PC-9 (cell line): Measurements from ENCODE around the gene TBC1D5. TPM values are rescaled to one million over a fixed set of nuclear protein-coding genes. Genes with fewer than 3 reads are reported as not detected.

Experiments used
- BruUV-seq: library from RNA; stranded (reverse); fragments of 400-500 nt; replicated peaks from 2 replicates; lab custom pipeline; 2021; lab: Mats Ljungman, UMichigan
- CTCF ChIA-PET: fragments of 300-600 bp; sonication (Branson Sonifier 250); formaldehyde crosslinking; loops from one replicate; lab custom pipeline; 2022; ENCODE audit warnings: antibody characterized with exemption; lab: Charles Lee
- POLR2A ChIA-PET: fragments of 300-600 bp; sonication (Branson Sonifier 250); formaldehyde crosslinking; loops from one replicate; lab custom pipeline; 2022; ENCODE audit warnings: antibody characterized with exemption; ENCODE audit not compliant: unreplicated experiment; lab: Charles Lee
- DNase-seq, 2 experiments: peaks; one replicate each; pipeline versions ENCODE4 v3.0.0 to v3.0.0-alpha.2; 2015 to 2022; ENCODE audit warnings: mixed read lengths in 1 of 2
- H2AFZ ChIP-seq: fragments of 200-600 bp; sonication (generic); 2 replicates; pipeline ENCODE4 v1.8.1; 2017; ENCODE audit warnings: antibody characterized with exemption
- H3F3A ChIP-seq: fragments of 200-600 bp; sonication (generic); 2 replicates; pipeline ENCODE4 v1.8.1; 2017; ENCODE audit warnings: antibody characterized with exemption, mild to moderate bottlenecking, low read depth; ENCODE audit not compliant: insufficient read depth
- H3K27ac ChIP-seq: fragments of 200-600 bp; sonication (generic); 2 replicates; pipeline ENCODE4 v1.6.1; 2016; ENCODE audit warnings: mixed run types
- H3K27me3 ChIP-seq: fragments of 200-600 bp; sonication (generic); 2 replicates; pipeline ENCODE4 v1.6.1; 2016; ENCODE audit warnings: low read depth, mixed run types; ENCODE audit not compliant: insufficient read depth
- H3K36me3 ChIP-seq: fragments of 200-600 bp; sonication (generic); 2 replicates; pipeline ENCODE4 v1.6.1; 2016; ENCODE audit warnings: low read depth, mixed run types
- H3K4me1 ChIP-seq: fragments of 200-600 bp; sonication (generic); replicated peaks from 2 replicates; pipeline ENCODE4 v1.6.1; 2016; ENCODE audit warnings: mixed run types; ENCODE audit not compliant: insufficient read depth
- H3K4me2 ChIP-seq: fragments of 200-600 bp; sonication (generic); 2 replicates; pipeline ENCODE4 v1.6.1; 2017; ENCODE audit warnings: mixed run types
- H3K4me3 ChIP-seq: fragments of 200-600 bp; sonication (generic); 2 replicates; pipeline ENCODE4 v1.6.1; 2016; ENCODE audit warnings: mixed run types
- H3K79me2 ChIP-seq: fragments of 200-600 bp; sonication (generic); 2 replicates; pipeline ENCODE4 v1.6.1; 2017; ENCODE audit warnings: low read depth, mixed run types
- H3K9me2 ChIP-seq: fragments of 200-600 bp; sonication (generic); 2 replicates; pipeline ENCODE4 v1.8.1; 2017; ENCODE audit warnings: mild to moderate bottlenecking; ENCODE audit not compliant: insufficient read depth
- H3K9me3 ChIP-seq: fragments of 200-600 bp; sonication (generic); 2 replicates; pipeline ENCODE4 v1.8.1; 2016; ENCODE audit warnings: low read depth; ENCODE audit not compliant: insufficient read depth
- H4K20me1 ChIP-seq: fragments of 200-600 bp; sonication (generic); 2 replicates; pipeline ENCODE4 v1.8.1; 2017; ENCODE audit not compliant: insufficient read depth
- CTCF ChIP-seq: fragments of 200-600 bp; sonication (generic); conservative IDR thresholded peaks from 2 replicates; pipeline ENCODE4 v1.6.1; 2017; ENCODE audit warnings: mixed run types, antibody characterized with exemption, mild to moderate bottlenecking, moderate library complexity
- EZH2 ChIP-seq: fragments of 200-600 bp; sonication (generic); IDR thresholded peaks from 2 replicates; pipeline ENCODE4 v1.8.0; 2017; ENCODE audit warnings: antibody characterized with exemption, low read depth
- intact Hi-C: fragments of 100-400 bp; cut with micrococcal nuclease; formaldehyde crosslinking; loops from one replicate; pipeline ENCODE4 v1.10.0; 2022; ENCODE audit not compliant: unreplicated experiment
- total RNA-seq: library from RNA; stranded (reverse); gene quantifications from 2 replicates; pipeline ENCODE4 v1.2.3, GENCODE V29; 2021

The TBC1D5 gene
- total RNA-seq, 1 experiment from 2014 or later: 54.0 TPM

- ChIA-PET CTCF (no interaction called here), POLR2A (no interaction called here)
- no peak overlapping the region for H2AFZ ChIP-seq
- no peaks in the 10 kb centered on the region for H3K79me2 ChIP-seq
- DNase-seq: no peak
- no peaks in the 10 kb centered on the region for H3K27me3 ChIP-seq
- intact Hi-C loops: no loop called here
- H3K36me3 ChIP-seq: no peaks in the 10 kb centered on the region
- H3K27ac ChIP-seq: no peak overlapping the region
- H3K4me3 ChIP-seq: no peak overlapping the region
- no peak for TF ChIP-seq CTCF
- TF ChIP-seq EZH2: no peak
- BruUV-seq: no TSS peak
- no peak overlapping the region for H3K4me2 ChIP-seq
- no peaks in the 10 kb centered on the region for H3F3A ChIP-seq
- H3K4me1 ChIP-seq: no peaks in the 10 kb centered on the region
- H3K9me2 ChIP-seq: 0 out of 2 replicates have a peak, but pooled peaks cover 4% of the 10 kb centered on the region
- no peaks in the 10 kb centered on the region for H4K20me1 ChIP-seq
- no peaks in the 10 kb centered on the region for H3K9me3 ChIP-seq
Observed at GRCh38 chr3:17553080-17553479, 189.4 kb downstream of the TBC1D5 start.

GRCh38 chr3:17552351-17552750 lies 190.1 kb downstream of the TBC1D5 start:
- Histone ChIP-seq H3K36me3 (no peaks in the 10 kb centered on the region), H3K9me3 (no peaks in the 10 kb centered on the region), H3K9me2 (no peaks in the 10 kb centered on the region), H3F3A (no peaks in the 10 kb centered on the region), H3K4me2 (no peak overlapping the region), H2AFZ (no peak overlapping the region), H3K4me3 (no peak overlapping the region), H3K27me3 (no peaks in the 10 kb centered on the region), H4K20me1 (no peaks in the 10 kb centered on the region), H3K27ac (no peak overlapping the region), H3K4me1 (no peaks in the 10 kb centered on the region), H3K79me2 (no peaks in the 10 kb centered on the region)
- TF ChIP-seq EZH2: no peak
- no peak for TF ChIP-seq CTCF
- DNase-seq: no peak
- POLR2A ChIA-PET: no interaction called here
- intact Hi-C loops: no loop called here
- no TSS peak for BruUV-seq
- CTCF ChIA-PET: no interaction called here

- intact Hi-C loops: no loop called here
Observed at GRCh38 chr3:17551895-17552294, 190.5 kb downstream of the TBC1D5 start.

More at GRCh38 chr3:17551895-17552294, 190.5 kb downstream of the TBC1D5 start:
- H3K36me3 ChIP-seq: no peaks in the 10 kb centered on the region
- no peak overlapping the region for H3K4me2 ChIP-seq
- H2AFZ ChIP-seq: no peak overlapping the region
- no peak for DNase-seq
- no peak overlapping the region for H3K4me3 ChIP-seq
- ChIA-PET POLR2A (no interaction called here), CTCF (no interaction called here)
- no peak for TF ChIP-seq CTCF
- TF ChIP-seq EZH2: no peak
- no peaks in the 10 kb centered on the region for H3K9me2 ChIP-seq
- no peaks in the 10 kb centered on the region for H3K4me1 ChIP-seq
- no peaks in the 10 kb centered on the region for H3K27me3 ChIP-seq
- H3K79me2 ChIP-seq: no peaks in the 10 kb centered on the region
- no peaks in the 10 kb centered on the region for H3F3A ChIP-seq
- H4K20me1 ChIP-seq: no peaks in the 10 kb centered on the region
- H3K27ac ChIP-seq: no peak overlapping the region
- no TSS peak for BruUV-seq
- no peaks in the 10 kb centered on the region for H3K9me3 ChIP-seq
